ENCODE measurements around the gene CCNB1IP1. TPM values are rescaled to one million over a fixed set of nuclear protein-coding genes. Genes with fewer than 3 reads are reported as not detected.
"Not testable (repeated sequence)": the region's sequence is repeated elsewhere in the genome, so short reads cannot be mapped to it uniquely, and the experiment has no call there.

CCNB1IP1 gene
- total RNA-seq, 1 donor from 2014 or later: 61.3 TPM

DNA sequence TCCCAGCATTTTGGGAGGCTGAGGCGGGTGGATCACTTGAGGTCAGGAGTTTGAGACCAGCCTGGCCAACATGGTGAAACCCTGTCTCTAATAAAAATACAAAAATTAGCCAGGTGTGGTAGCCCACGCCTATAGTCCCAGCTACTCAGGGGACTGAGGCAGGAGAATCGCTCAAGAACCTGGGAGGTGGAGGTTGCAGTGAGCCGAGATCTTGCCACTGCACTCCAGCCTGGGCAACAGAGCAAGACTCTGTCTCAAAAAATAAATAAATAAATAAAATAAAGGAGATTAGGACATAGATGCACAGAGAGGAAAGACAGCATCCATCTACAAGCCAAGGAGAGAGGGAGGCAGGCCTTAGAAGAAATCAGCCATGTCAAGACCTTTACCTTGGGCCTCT is 8.0 kb upstream of the CCNB1IP1 start:
- not testable (repeated sequence) for DNase-seq (ENCODE audit: low spot score)
- intact Hi-C loops (cut with DNase I): loop anchor here (5.0 kb wide), 1 partner anchor 121 kb away; the partner anchor contains the start of gene PIP4P1

DNA sequence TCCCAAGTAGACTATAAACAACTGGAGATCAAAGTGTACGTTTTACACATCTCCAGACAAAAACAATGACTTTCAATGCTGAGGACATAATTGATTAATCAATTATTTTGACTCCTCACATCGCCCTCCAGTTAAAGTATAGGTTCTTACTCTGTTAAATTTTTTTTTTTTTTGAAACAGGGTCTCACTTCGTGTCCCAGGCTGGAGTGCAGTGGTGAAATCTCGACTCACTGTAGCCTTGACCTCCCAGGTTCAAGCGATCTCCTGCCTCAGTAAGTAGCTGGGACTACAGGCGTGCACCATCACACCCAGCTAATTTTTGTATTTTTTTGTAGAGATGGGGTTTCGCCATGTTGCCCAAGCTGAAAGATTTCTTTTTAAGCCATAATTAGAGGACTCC is 938 bp upstream of the CCNB1IP1 start:
- intact Hi-C loops (cut with DNase I): loop anchor here (5.0 kb wide), 2 partner anchors 278 to 348 kb away; partner anchors contain the start of gene RNASE4
- DNase-seq (ENCODE audit: low spot score): no peak

GRCh38 chr14:20333494-20333841 is 389 bp upstream of the CCNB1IP1 start:
- no peak for DNase-seq (ENCODE audit: low spot score)
- intact Hi-C loops (cut with DNase I): loop anchor here (5.0 kb wide), 2 partner anchors 279 to 349 kb away; partner anchors contain the start of gene RNASE4

DNA sequence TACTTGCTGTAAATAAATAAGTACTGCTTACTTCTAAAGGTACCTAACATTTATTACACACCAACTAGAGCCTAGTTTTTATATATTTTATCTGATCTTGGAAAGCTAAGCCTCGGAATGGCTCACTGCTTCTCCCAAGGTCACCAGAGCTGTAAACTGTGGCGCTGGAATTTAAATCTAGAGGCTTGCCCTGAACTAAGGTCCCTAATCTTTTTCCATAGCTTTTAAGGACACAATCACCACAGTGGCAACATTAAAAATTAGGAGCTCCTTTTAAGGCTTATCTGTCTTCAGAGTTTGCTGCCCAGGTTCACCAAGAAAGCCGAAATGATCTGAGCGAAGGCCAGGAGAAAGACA is 670 bp downstream of the CCNB1IP1 start:
- no peak for DNase-seq (ENCODE audit: low spot score)
- intact Hi-C loops (cut with DNase I): loop anchor here (5.0 kb wide), 2 partner anchors 280 to 350 kb away; partner anchors contain the start of gene RNASE4

- no peak for DNase-seq (ENCODE audit: low spot score)
- intact Hi-C loops (cut with DNase I): loop anchor here (5.0 kb wide), 2 partner anchors 281 to 351 kb away; partner anchors contain the start of gene RNASE4
These were observed 1.9 kb downstream of the CCNB1IP1 start for GRCh38 chr14:20331053-20331613.

GRCh38 chr14:20329355-20329754 is 3.7 kb downstream of the CCNB1IP1 start:
- DNase-seq (ENCODE audit: low spot score): no peak
- intact Hi-C loops (cut with DNase I): loop anchor here (2.0 to 5.0 kb wide), 2 partner anchors 13 to 128 kb away; partner anchors contain the start of genes APEX1 and PARP2

- no peak for DNase-seq (ENCODE audit: low spot score)
- intact Hi-C loops (cut with DNase I): loop anchor here (2.0 to 5.0 kb wide), 2 partner anchors 14 to 129 kb away; partner anchors contain the start of genes APEX1 and PARP2
These were observed 4.4 kb downstream of the CCNB1IP1 start for GRCh38 chr14:20328705-20329104.

GRCh38 chr14:20327005-20327869 is 5.8 kb downstream of the CCNB1IP1 start:
- no peak for DNase-seq (ENCODE audit: low spot score)
- intact Hi-C loops (cut with DNase I): loop anchor here (5.0 kb wide), 1 partner anchor 130 kb away; the partner anchor contains the start of gene APEX1

GRCh38 chr14:20317720-20318119 is 15.4 kb downstream of the CCNB1IP1 start:
- DNase-seq (ENCODE audit: low spot score): no peak
- intact Hi-C loops (cut with DNase I): no loop called here

DNA sequence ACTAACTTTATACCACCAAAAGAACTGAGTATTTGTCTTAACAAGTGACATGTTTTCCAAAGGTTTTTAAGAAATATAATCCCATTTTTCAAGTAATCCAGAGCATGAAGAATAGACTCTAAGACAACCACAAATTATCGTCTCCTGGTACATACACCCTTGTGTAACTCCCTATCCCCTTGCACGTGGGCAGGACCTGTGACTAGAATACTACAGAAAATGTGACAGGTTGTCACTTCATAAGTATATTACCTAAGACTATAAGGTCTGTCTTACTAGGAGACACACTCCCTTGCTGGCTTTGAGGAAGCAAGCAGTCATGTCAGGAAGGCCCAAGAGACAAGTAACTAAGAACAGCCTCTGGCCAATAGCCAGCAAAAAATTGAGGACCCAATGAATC is 19.1 kb downstream of the CCNB1IP1 start:
- intact Hi-C loops (cut with DNase I): no loop called here
- DNase-seq (ENCODE audit: low spot score): no peak

GRCh38 chr14:20306079-20306423 is 27.0 kb downstream of the CCNB1IP1 start:
- no peak for DNase-seq (ENCODE audit: low spot score)
- intact Hi-C loops (cut with DNase I): no loop called here

DNA sequence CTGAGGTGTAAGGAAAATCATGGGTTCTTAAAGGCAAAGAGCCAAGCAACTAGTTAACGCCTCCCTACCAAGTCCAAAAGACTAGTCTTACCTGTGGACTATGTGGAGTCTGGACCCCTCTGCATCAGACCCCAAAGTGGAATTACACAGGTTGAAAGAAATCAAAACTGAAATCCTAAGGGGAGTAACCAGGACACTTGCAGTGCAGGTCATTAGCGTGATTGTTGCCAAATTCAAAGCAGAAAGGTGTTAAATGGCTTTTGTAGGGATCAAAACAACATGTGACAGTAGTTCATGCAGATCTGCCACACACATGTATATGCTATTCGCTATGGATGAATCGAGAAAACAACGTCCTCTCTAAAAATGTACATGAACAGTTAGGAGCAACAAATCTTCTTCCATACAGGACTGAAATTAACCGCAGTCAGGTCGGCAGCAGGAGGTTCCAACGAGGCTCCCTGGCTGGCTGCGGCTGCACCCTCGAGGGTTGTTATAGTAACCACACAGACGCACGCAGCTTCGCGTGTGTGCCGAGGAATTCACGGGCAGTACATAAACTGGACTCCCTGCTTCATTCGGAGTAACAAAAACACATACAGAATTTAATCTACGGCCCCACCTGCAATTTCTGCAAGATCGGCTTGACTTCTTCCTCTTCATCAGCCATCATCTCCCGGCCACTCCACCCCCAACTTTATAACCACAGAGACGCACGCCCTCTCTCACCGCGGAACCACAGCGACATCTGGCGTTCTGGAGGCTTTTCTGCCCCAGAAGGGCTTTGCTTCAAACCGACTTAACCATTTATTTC is 27.6 kb downstream of the CCNB1IP1 start, which contains the start of gene TTC5:
Gene TTC5, minus strand, starts transcription at position 687 of the 814 bp plus-strand sequence. Its CDS starts 14 bp downstream, at position 673.
- intact Hi-C loops (cut with DNase I): no loop called here

DNA sequence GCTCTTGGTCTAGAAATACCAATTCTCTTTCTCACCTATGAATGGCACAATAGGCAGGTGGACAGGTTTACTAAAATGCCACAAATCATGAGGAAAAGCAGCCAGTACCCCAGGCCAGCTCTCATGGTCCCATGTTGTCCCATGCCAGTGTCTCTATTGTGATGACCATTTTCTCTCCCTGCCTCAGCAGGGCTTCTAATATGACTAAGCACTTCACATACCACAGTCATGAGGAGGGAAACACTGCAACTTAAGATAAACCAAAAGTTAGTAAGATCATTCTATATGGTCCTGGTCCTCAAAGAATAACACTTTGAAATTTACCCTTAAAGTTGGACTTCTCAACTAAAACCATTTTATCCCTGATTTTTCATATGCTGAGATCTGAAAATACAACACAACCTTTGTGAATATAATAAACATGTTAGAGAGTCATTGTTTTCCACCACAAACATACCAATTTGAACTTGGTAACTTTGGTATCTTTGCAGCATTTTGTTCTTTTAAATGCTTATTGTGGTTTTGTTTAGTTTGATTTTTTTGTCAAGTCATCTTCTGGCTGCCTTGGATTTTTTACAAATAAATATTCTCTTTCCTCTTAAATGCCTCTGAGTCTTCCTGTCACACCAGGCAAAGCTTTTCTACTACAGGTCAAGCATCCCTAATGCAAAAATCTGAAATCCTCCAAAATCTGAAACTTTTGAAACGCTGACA is 30.9 kb downstream of the CCNB1IP1 start:
- intact Hi-C loops (cut with DNase I): no loop called here

More for the DNA sequence above, 27.6 kb downstream of the CCNB1IP1 start, which contains the start of gene TTC5:
- DNase-seq (ENCODE audit: low spot score): peak; percentile 94

DNA sequence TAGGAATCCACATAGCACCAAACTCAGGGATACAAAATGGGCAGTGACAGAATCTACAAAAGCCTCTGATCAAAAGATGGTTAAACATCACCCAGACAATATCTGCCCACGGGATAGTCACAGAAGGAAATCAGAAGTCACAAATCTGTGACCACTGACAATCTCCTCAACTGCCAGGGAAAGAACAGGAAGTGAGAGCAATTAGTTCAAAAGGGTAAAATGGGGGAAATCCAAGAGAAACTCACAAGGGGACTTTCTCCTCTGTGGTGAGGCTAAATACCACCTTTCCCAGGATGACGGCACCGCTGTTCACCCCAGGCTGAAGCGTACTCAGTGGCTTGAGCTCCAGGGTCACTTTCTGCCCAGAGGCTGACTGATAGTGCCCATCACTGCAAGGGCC is 38.0 kb downstream of the CCNB1IP1 start:
- DNase-seq (ENCODE audit: low spot score): no peak
- intact Hi-C loops (cut with DNase I): no loop called here

More for the DNA sequence above, 30.9 kb downstream of the CCNB1IP1 start:
- DNase-seq (ENCODE audit: low spot score): no peak

DNA sequence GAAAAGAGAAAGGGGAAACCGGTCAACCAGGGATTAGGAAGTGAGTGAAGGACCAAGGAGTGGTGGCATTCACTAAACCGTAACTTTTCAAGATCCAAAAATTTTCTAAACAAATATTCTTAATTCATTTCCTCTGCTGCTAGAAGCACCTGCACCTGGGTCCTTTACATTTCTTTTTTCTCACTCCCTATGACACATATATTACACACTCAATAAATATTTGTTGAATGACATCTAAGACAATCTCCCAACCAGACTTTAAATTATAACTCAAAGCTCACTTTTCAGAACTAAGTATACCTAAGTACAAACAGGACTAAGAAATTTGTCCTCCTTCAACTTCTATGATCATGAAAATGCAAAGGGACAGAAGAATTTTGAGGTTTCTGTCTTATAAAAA is 38.4 kb downstream of the CCNB1IP1 start:
- intact Hi-C loops (cut with DNase I): no loop called here
- no peak for DNase-seq (ENCODE audit: low spot score)

GRCh38 chr14:20281998-20282397 is 51.1 kb downstream of the CCNB1IP1 start:
- DNase-seq (ENCODE audit: low spot score); intact Hi-C loops (cut with DNase I): not testable (repeated sequence)

- intact Hi-C loops (cut with DNase I): not testable (repeated sequence)
These were observed 52.8 kb downstream of the CCNB1IP1 start for GRCh38 chr14:20280265-20280664.

DNA sequence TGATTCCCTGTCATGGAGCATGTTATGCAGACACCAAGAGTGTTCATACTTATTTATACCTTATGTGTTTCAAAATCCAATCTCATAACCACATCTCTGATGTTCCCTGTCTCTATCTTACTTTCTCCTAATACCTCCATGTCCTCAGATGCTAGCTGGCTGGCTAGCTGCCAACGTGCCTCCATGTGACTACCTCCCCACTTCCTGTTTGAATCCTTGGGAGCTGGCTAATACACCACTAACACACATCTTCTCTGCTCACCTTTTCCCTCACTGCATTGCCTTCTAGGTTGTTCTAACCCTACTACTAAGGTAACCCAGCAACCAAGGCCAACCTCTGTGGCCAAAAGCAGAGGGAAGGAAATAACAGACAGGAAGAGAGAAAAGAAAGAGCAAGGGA is 54.7 kb downstream of the CCNB1IP1 start:
- intact Hi-C loops (cut with DNase I): no loop called here
- no peak for DNase-seq (ENCODE audit: low spot score)

More at GRCh38 chr14:20280265-20280664, 52.8 kb downstream of the CCNB1IP1 start:
- DNase-seq (ENCODE audit: low spot score): not testable (repeated sequence)

DNA sequence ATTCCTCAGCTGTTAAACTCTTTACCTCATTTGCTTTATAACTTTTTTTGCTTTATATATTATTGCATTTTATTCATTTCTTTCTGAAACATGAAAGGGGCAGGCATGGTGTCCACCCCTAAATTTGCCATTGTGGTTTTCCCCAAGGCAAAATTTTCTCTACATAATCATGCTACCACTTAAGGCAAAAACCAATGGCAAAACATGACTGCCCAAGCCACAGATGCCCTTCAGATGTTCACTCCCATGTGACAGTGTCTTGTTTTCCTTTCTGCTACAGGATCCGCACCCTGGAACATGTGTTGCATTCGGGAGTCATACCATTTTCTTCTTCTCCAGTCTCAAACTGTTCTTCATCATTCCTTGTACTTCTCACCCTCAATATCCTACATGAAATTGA is 55.7 kb downstream of the CCNB1IP1 start:
- intact Hi-C loops (cut with DNase I): no loop called here
- no peak for DNase-seq (ENCODE audit: low spot score)

Data from cardiac septum (tissue), 1 donor.